ENCODE measurements around the gene PPP1R13B.

The PPP1R13B gene

GRCh38 chr14:103684471-103684870 is 162.9 kb downstream of the PPP1R13B start:
- no peak for DNase-seq (ENCODE audit: low spot score)
- no peak for TF ChIP-seq CTCF (IDR thresholded peaks at IDR 0.05; ENCODE audit: extremely low read depth, insufficient read depth, missing control alignments)
- in situ Hi-C loops (cut with MboI; ENCODE audit: low pct_unique_long_range_greater_than_20kb, low sequenced_read_pairs, unreplicated experiment), result no loop called here
